Liver (tissue), 9 donors: Measurements from ENCODE around the gene GTF2IRD1. TPM values are rescaled to one million over a fixed set of nuclear protein-coding genes. Genes with fewer than 3 reads are reported as not detected.
"Not testable (repeated sequence)": the region's sequence is repeated elsewhere in the genome, so short reads cannot be mapped to it uniquely, and the experiment has no call there.

Experiments used
- DNase-seq: peaks from one replicate; pipeline ENCODE4 v3.0.0-alpha.2; 2017; ENCODE audit warnings: low spot score
- H3K27ac ChIP-seq, 2 donors: one replicate each; pipeline ENCODE4 v1.7.0; 2013; ENCODE audit warnings: inconsistent platforms in 2 of 2, low read length in 2 of 2, control low read depth in 1 of 2, low read depth in 1 of 2, mild to moderate bottlenecking in 1 of 2
- H3K27me3 ChIP-seq, 4 donors: one replicate each; pipeline versions ENCODE4 v1.6.1 to v1.7.0; 2013; ENCODE audit warnings: low read length in 3 of 4, inconsistent platforms in 1 of 4, mild to moderate bottlenecking in 1 of 4, moderate library complexity in 1 of 4; ENCODE audit not compliant: control insufficient read depth in 4 of 4, insufficient read depth in 4 of 4
- H3K36me3 ChIP-seq, 4 donors: one replicate each; pipeline versions ENCODE4 v1.6.1 to v1.7.0; 2013; ENCODE audit warnings: low read length in 3 of 4, mild to moderate bottlenecking in 3 of 4, low read depth in 1 of 4, moderate library complexity in 1 of 4; ENCODE audit not compliant: control insufficient read depth in 4 of 4, insufficient read depth in 3 of 4
- H3K4me1 ChIP-seq, 4 donors: one replicate each; pipeline versions ENCODE4 v1.6.1 to v1.7.0; 2013; ENCODE audit warnings: low read length in 3 of 4, mild to moderate bottlenecking in 3 of 4, moderate library complexity in 1 of 4; ENCODE audit not compliant: control insufficient read depth in 4 of 4, insufficient read depth in 4 of 4
- H3K4me3 ChIP-seq, 3 donors: one replicate each; pipeline versions ENCODE4 v1.6.1 to v1.7.0; 2013; ENCODE audit warnings: low read length in 3 of 3, control low read depth in 1 of 3, low read depth in 1 of 3, mild to moderate bottlenecking in 1 of 3
- H3K9ac ChIP-seq, 2 donors: one replicate each; pipeline ENCODE4 v1.7.0; 2013; ENCODE audit warnings: low read length in 2 of 2, mild to moderate bottlenecking in 2 of 2, moderate library complexity in 2 of 2, control low read depth in 1 of 2, low read depth in 1 of 2
- H3K9me3 ChIP-seq, 4 donors: one replicate each; pipeline versions ENCODE4 v1.6.1 to v1.7.0; 2013; ENCODE audit warnings: low read length in 3 of 4; ENCODE audit not compliant: control insufficient read depth in 4 of 4
- ATF3 ChIP-seq: IDR thresholded peaks from 2 replicates; pipeline ENCODE4 v1.6.1; 2016; ENCODE audit warnings: antibody characterized with exemption
- EGR1 ChIP-seq, 2 donors: IDR thresholded peaks; 2 replicates each; pipeline ENCODE4 v1.6.1; 2016 to 2018; ENCODE audit warnings: antibody characterized with exemption in 2 of 2, low read depth in 2 of 2
- FOXA1 ChIP-seq: IDR thresholded peaks from 2 replicates; pipeline ENCODE4 v1.6.1; 2016; ENCODE audit warnings: antibody characterized with exemption
- GABPA ChIP-seq, 2 donors: IDR thresholded peaks in 1 of 2; conservative IDR thresholded peaks in 1 of 2; 2 replicates each; pipeline ENCODE4 v1.6.1; 2016; ENCODE audit warnings: antibody characterized with exemption in 2 of 2, mild to moderate bottlenecking in 1 of 2, moderate library complexity in 1 of 2
- HNF4A ChIP-seq, 2 donors: conservative IDR thresholded peaks; 2 replicates each; pipeline ENCODE4 v1.6.1; 2016; ENCODE audit warnings: antibody characterized with exemption in 2 of 2, mild to moderate bottlenecking in 2 of 2
- MAX ChIP-seq: IDR thresholded peaks from 2 replicates; pipeline ENCODE4 v1.6.1; 2016; ENCODE audit warnings: antibody characterized with exemption
- NR2F2 ChIP-seq: IDR thresholded peaks from 2 replicates; pipeline ENCODE4 v1.6.1; 2016; ENCODE audit warnings: antibody characterized with exemption
- RAD21 ChIP-seq, 2 donors: IDR thresholded peaks; 2 replicates each; pipeline ENCODE4 v1.6.1; 2016; ENCODE audit warnings: antibody characterized with exemption in 2 of 2, mild to moderate bottlenecking in 2 of 2
- REST ChIP-seq: IDR thresholded peaks from 2 replicates; pipeline ENCODE4 v1.6.1; 2016; ENCODE audit warnings: antibody characterized with exemption, mild to moderate bottlenecking
- SP1 ChIP-seq: IDR thresholded peaks from 2 replicates; pipeline ENCODE4 v1.6.1; 2018; ENCODE audit warnings: antibody characterized with exemption, mild to moderate bottlenecking
- TAF1 ChIP-seq: conservative IDR thresholded peaks from 2 replicates; pipeline ENCODE4 v1.6.1; 2016; ENCODE audit warnings: antibody characterized with exemption, mild to moderate bottlenecking
- WGBS: extraction: QIAGEN DNeasy Blood & Tissue Kit; methylation state at CpG from one replicate; pipeline ENCODE4 v1.1.7; 2013; 5-methylcytosine and 5-hydroxymethylcytosine counted together
- polyA plus RNA-seq, 2 donors: library from polyadenylated mRNA; stranded (reverse) in 1 of 2; unstranded in 1 of 2; fragments of 200-250 nt in 1 of 2; fragments of >200 nt in 1 of 2; fragmentation: Nextera tagmentation in 1 of 2; extraction: Ambion mirVana in 1 of 2; gene quantifications; one replicate each; pipeline versions ENCODE4 v1.2.1 to v1.2.3, GENCODE V29; 2013 to 2015
- total RNA-seq, 2 donors: library from RNA; depleted of rRNA; stranded (reverse); fragments of >200 nt; gene quantifications; one replicate each; pipeline ENCODE4 v1.2.3, GENCODE V29; 2014
- donor health status: healthy.
- donor health status: healthy.
- donor health status: healthy.
- donor health status: healthy.
- donor health status: healthy.

Gene GTF2IRD1
- total and polyA plus RNA-seq, 4 donors, result 2.0 to 7.4 (median 3.3) TPM

- Histone ChIP-seq H3K4me3 (no peak overlapping the region), H3K4me1 (peaks cover 0 to 6% (median 0%) of the 10 kb centered on the region in 4 donors), H3K27me3 (no peaks in the 10 kb centered on the region), H3K27ac (no peak overlapping the region), H3K9ac (no peak overlapping the region), H3K9me3 (no peaks in the 10 kb centered on the region), H3K36me3 (no peaks in the 10 kb centered on the region)
- TF ChIP-seq ATF3, result no peak
- TF ChIP-seq FOXA1, result no peak
- peak in 1 of 2 donors; percentile 14 for TF ChIP-seq RAD21 (IDR thresholded peaks at IDR 0.05)
- TF ChIP-seq SP1, result peak; percentile 60
- TF ChIP-seq HNF4A (conservative IDR thresholded peaks at IDR 0.05), result peak; percentile 21 to 78
- WGBS, result 73% methylated on average over 14 of the region's 14 CpGs
- DNase-seq, result no peak
Measured at GRCh38 chr7:74494076-74494548, 40.4 kb downstream of the GTF2IRD1 start.

GRCh38 chr7:74495112-74496086 lies 41.7 kb downstream of the GTF2IRD1 start:
- H3K4me3 ChIP-seq, result no peak overlapping the region
- no peaks in the 10 kb centered on the region for H3K27me3 ChIP-seq
- no peak for DNase-seq
- no peak for TF ChIP-seq HNF4A (conservative IDR thresholded peaks at IDR 0.05)
- TF ChIP-seq EGR1 (IDR thresholded peaks at IDR 0.05; ENCODE audit: low read depth in 2 of 2), result no peak
- no peak for TF ChIP-seq ATF3
- no peak overlapping the region for H3K27ac ChIP-seq
- peaks cover 0 to 6% (median 0%) of the 10 kb centered on the region in 4 donors for H3K4me1 ChIP-seq
- no peak overlapping the region for H3K9ac ChIP-seq
- no peaks in the 10 kb centered on the region for H3K36me3 ChIP-seq
- no peaks in the 10 kb centered on the region for H3K9me3 ChIP-seq
- WGBS, result 93% methylated on average over 19 of the region's 19 CpGs

GRCh38 chr7:74496272-74496671 lies 42.6 kb downstream of the GTF2IRD1 start:
- Histone ChIP-seq H3K27ac (no peak overlapping the region), H3K9ac (no peak overlapping the region), H3K36me3 (no peaks in the 10 kb centered on the region), H3K4me1 (peaks cover 2 to 12% (median 4%) of the 10 kb centered on the region in 4 donors), H3K4me3 (no peak overlapping the region), H3K9me3 (no peaks in the 10 kb centered on the region), H3K27me3 (no peaks in the 10 kb centered on the region)
- 97% methylated on average over 6 of the region's 6 CpGs for WGBS
- DNase-seq, result no peak
- TF ChIP-seq REST (no peak), NR2F2 (no peak), TAF1 (no peak), RAD21 (IDR thresholded peaks at IDR 0.05) (no peak), MAX (no peak), FOXA1 (no peak), EGR1 (IDR thresholded peaks at IDR 0.05; ENCODE audit: low read depth in 2 of 2) (no peak), GABPA (IDR thresholded peaks at IDR 0.05 in 1 of 2, conservative IDR thresholded peaks at IDR 0.05 in 1 of 2) (no peak)

- WGBS, result 85% methylated on average over 3 of the region's 3 CpGs
- H3K4me1 ChIP-seq, result peaks cover 2 to 17% (median 8%) of the 10 kb centered on the region in 4 donors
- not testable (repeated sequence) for H3K36me3 ChIP-seq, H3K9ac ChIP-seq, H3K27ac ChIP-seq, H3K4me3 ChIP-seq, H3K9me3 ChIP-seq, DNase-seq, H3K27me3 ChIP-seq
Measured at GRCh38 chr7:74496773-74497172, 43.1 kb downstream of the GTF2IRD1 start.
